Calu3 (cell line): Measurements from ENCODE around the gene DLL1. TPM values are rescaled to one million over a fixed set of nuclear protein-coding genes. Genes with fewer than 3 reads are reported as not detected.
A peak's percentile ranks its signal among the peaks of the same experiment; 100 is the strongest.

Source experiments
- BruUV-seq: library from RNA; stranded (reverse); fragments of 400-500 nt; replicated peaks from 2 replicates; lab custom pipeline; 2021; lab: Mats Ljungman, UMichigan
- CTCF ChIA-PET: fragments of 300-600 bp; sonication (Branson Sonifier 250); formaldehyde crosslinking; loops from one replicate; lab custom pipeline; 2022; ENCODE audit warnings: antibody characterized with exemption; lab: Charles Lee
- DNase-seq: peaks from one replicate; pipeline ENCODE4 v3.0.0; 2022
- H3K27ac Mint-ChIP-seq: one replicate; pipeline ENCODE4 v1.8.0; 2022; ENCODE audit warnings: mixed read lengths; ENCODE audit not compliant: unreplicated experiment
- H3K27me3 Mint-ChIP-seq: one replicate; pipeline ENCODE4 v1.8.0; 2022; ENCODE audit warnings: mixed read lengths; ENCODE audit not compliant: unreplicated experiment
- H3K36me3 Mint-ChIP-seq: one replicate; pipeline ENCODE4 v1.8.0; 2022; ENCODE audit warnings: mild to moderate bottlenecking, moderate library complexity, mixed read lengths; ENCODE audit not compliant: insufficient read depth, unreplicated experiment
- H3K4me1 Mint-ChIP-seq: one replicate; pipeline ENCODE4 v1.8.0; 2022; ENCODE audit warnings: mild to moderate bottlenecking, low read depth, mixed read lengths; ENCODE audit not compliant: unreplicated experiment
- H3K4me3 Mint-ChIP-seq: one replicate; pipeline ENCODE4 v1.8.0; 2022; ENCODE audit warnings: mild to moderate bottlenecking, low read depth, moderate library complexity, mixed read lengths; ENCODE audit not compliant: unreplicated experiment
- H3K9me3 Mint-ChIP-seq: one replicate; pipeline ENCODE4 v1.8.0; 2022; ENCODE audit warnings: low read depth, mixed read lengths; ENCODE audit not compliant: unreplicated experiment
- CTCF ChIP-seq: fragments of 200-600 bp; IDR thresholded peaks from one replicate; pipeline ENCODE4 v1.8.0; 2022; ENCODE audit warnings: antibody characterized with exemption; ENCODE audit not compliant: unreplicated experiment
- intact Hi-C: fragments of 100-400 bp; cut with micrococcal nuclease; formaldehyde crosslinking; loops from one replicate; pipeline ENCODE4 v1.10.0; 2022; ENCODE audit not compliant: unreplicated experiment
- total RNA-seq: library from RNA; stranded (reverse); gene quantifications from 2 replicates; pipeline ENCODE4 v1.2.3, GENCODE V29; 2022

Gene DLL1
- total RNA-seq, 1 experiment from 2014 or later = 0.14 TPM

GRCh38 chr6:170306324-170307079 is 15.6 kb upstream of the DLL1 start, which contains the start of gene FAM120B:
Gene FAM120B (plus strand): TSS chr6:170306758. CDS start chr6:170317391, 10,633 bp downstream.
- peak within 1 kb of the TSS; percentile 95 for H3K27ac Mint-ChIP-seq
- BruUV-seq = no TSS peak
- CTCF ChIA-PET = no interaction called here
- peaks cover 35% of the 10 kb centered on the region for H3K36me3 Mint-ChIP-seq
- H3K9me3 Mint-ChIP-seq = peaks cover 12% of the 10 kb centered on the region
- no peak for TF ChIP-seq CTCF
- peak within 1 kb of the TSS; percentile 95 for H3K4me3 Mint-ChIP-seq
- intact Hi-C loops = no loop called here
- peak; percentile 87 for DNase-seq
- peaks cover 22% of the 10 kb centered on the region for H3K4me1 Mint-ChIP-seq
- peaks cover 17% of the 10 kb centered on the region for H3K27me3 Mint-ChIP-seq

DNA sequence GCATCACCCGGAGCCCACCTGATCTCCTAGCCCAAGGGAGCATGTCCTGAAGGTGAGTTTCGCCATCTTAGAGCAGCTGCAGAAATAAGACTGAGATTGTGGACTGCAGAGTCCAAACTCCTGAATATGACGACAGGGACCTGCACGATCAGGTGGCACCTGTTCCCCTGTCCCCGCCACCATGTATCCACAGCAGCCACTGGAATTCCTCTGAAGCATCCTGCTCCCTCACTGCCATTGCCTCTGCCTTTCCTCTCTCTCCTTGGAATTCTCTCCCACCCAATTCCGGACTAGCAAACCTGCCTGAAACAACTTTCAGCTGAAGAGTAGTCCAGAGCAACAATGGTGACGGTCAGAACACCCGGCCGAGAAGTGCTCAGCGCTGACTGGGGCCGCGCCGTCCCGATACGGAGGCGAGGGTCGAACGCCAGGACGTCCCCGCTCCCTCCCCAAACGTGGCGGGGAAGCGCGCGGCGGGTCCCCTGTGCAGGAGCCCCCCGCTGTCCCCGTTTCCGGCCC is 15.0 kb upstream of the DLL1 start:
- peak overlapping the region; percentile 95 for H3K4me3 Mint-ChIP-seq
- H3K36me3 Mint-ChIP-seq = peaks cover 37% of the 10 kb centered on the region
- CTCF ChIA-PET = no interaction called here
- no TSS peak for BruUV-seq
- H3K9me3 Mint-ChIP-seq = peaks cover 14% of the 10 kb centered on the region
- no peak for TF ChIP-seq CTCF
- H3K27me3 Mint-ChIP-seq = peaks cover 22% of the 10 kb centered on the region
- H3K4me1 Mint-ChIP-seq = peaks cover 22% of the 10 kb centered on the region
- intact Hi-C loops = no loop called here
- no peak for DNase-seq
- no peak overlapping the region for H3K27ac Mint-ChIP-seq

- CTCF ChIA-PET = no interaction called here
- Mint-ChIP-seq H3K27ac (no peak overlapping the region), H3K9me3 (peaks cover 14% of the 10 kb centered on the region), H3K4me1 (no peaks in the 10 kb centered on the region), H3K4me3 (no peak overlapping the region), H3K36me3 (peaks cover 14% of the 10 kb centered on the region), H3K27me3 (peaks cover 59% of the 10 kb centered on the region)
- no TSS peak for BruUV-seq
- TF ChIP-seq CTCF = no peak
- DNase-seq = no peak
- intact Hi-C loops = no loop called here
These were observed 10.3 kb upstream of the DLL1 start for GRCh38 chr6:170301184-170301583.

DNA sequence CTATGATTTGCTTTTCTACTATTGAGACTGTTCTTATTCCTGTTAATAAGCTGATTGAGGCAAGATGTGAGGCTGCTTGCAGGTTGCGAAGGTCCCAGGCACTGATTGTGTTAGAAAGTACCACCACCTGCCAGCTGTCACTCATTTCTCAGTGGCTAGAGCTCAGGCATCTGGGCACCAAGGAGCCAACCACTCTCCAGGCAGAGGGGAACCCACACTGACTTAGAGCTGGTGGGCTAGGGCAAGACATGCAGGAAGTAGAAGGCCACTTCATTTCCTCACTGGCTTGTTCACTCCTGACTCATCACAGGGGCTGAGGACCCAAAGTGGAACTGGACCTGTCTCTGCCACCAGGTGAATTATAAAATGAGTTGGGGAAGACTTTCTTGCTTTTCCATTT is 7.8 kb upstream of the DLL1 start:
- Mint-ChIP-seq H3K27ac (no peak overlapping the region), H3K9me3 (peaks cover 9% of the 10 kb centered on the region), H3K27me3 (peaks cover 79% of the 10 kb centered on the region), H3K4me1 (no peaks in the 10 kb centered on the region), H3K36me3 (peaks cover 7% of the 10 kb centered on the region), H3K4me3 (no peak overlapping the region)
- BruUV-seq = no TSS peak
- no peak for DNase-seq
- TF ChIP-seq CTCF = no peak
- CTCF ChIA-PET = no interaction called here
- intact Hi-C loops = loop anchor here (10.0 kb wide), 1 partner anchor 226 kb away; no protein-coding TSS in a partner anchor
